PC-3 (cell line): ENCODE results near the gene LGALS16. TPM values are rescaled to one million over a fixed set of nuclear protein-coding genes. Genes with fewer than 3 reads are reported as not detected.

Source experiments
- ATAC-seq: fragments of 200-7000 bp; cut with Tn5 transposase; 2 replicates; pipeline ENCODE4 v1.9.1; 2020; ENCODE audit warnings: mild to moderate bottlenecking, moderate library complexity
- BruUV-seq: library from RNA; stranded (reverse); fragments of 400-500 nt; replicated peaks from 2 replicates; lab custom pipeline; 2021; lab: Mats Ljungman, UMichigan
- CTCF ChIA-PET: fragments of 300-600 bp; sonication (Branson Sonifier 250); formaldehyde crosslinking; loops from one replicate; lab custom pipeline; 2022; ENCODE audit warnings: antibody characterized with exemption; lab: Charles Lee
- POLR2A ChIA-PET: fragments of 300-600 bp; sonication (Branson Sonifier 250); formaldehyde crosslinking; loops from one replicate; lab custom pipeline; 2022; ENCODE audit warnings: antibody characterized with exemption; ENCODE audit not compliant: unreplicated experiment; lab: Charles Lee
- DNase-seq: peaks from one replicate; pipeline ENCODE4 v3.0.0-alpha.2; 2015
- H2AFZ ChIP-seq: fragments of 300-600 bp; sonication (generic); 2 replicates; pipeline ENCODE4 v1.6.0; 2016; ENCODE audit warnings: antibody characterized with exemption, low read length
- H3F3A ChIP-seq: fragments of 300-600 bp; sonication (generic); one replicate; pipeline ENCODE4 v1.6.0; 2017; ENCODE audit warnings: antibody characterized with exemption, low read length, control low read depth, mild to moderate bottlenecking; ENCODE audit not compliant: unreplicated experiment
- H3K27ac ChIP-seq: fragments of 300-600 bp; sonication (generic); 2 replicates; pipeline ENCODE4 v1.5.1; 2016; ENCODE audit warnings: mild to moderate bottlenecking, low read length
- H3K27me3 ChIP-seq: fragments of 300-600 bp; sonication (generic); 2 replicates; pipeline ENCODE4 v1.6.1; 2016; ENCODE audit warnings: low read length, mixed read lengths
- H3K36me3 ChIP-seq: fragments of 300-600 bp; sonication (generic); 2 replicates; pipeline ENCODE4 v1.6.1; 2016; ENCODE audit warnings: low read depth, mixed run types, low read length, mixed read lengths
- H3K4me1 ChIP-seq: fragments of 300-600 bp; sonication (generic); 2 replicates; pipeline ENCODE4 v1.5.1; 2016; ENCODE audit warnings: low read length; ENCODE audit not compliant: insufficient read depth
- H3K4me2 ChIP-seq: fragments of 300-600 bp; sonication (generic); 2 replicates; pipeline ENCODE4 v1.6.0; 2016; ENCODE audit warnings: low read length
- H3K4me3 ChIP-seq: fragments of 300-600 bp; sonication (generic); 2 replicates; pipeline ENCODE4 v1.5.1; 2016; ENCODE audit warnings: mild to moderate bottlenecking, low read length, mixed read lengths
- H3K79me2 ChIP-seq: fragments of 300-600 bp; sonication (generic); 2 replicates; pipeline ENCODE4 v1.6.1; 2017; ENCODE audit warnings: low read length, mixed read lengths
- H3K9ac ChIP-seq: fragments of 300-600 bp; sonication (generic); 2 replicates; pipeline ENCODE4 v1.6.0; 2016; ENCODE audit warnings: mild to moderate bottlenecking, low read length
- H3K9me2 ChIP-seq: fragments of 300-600 bp; sonication (generic); replicated peaks from 2 replicates; pipeline ENCODE4 v1.6.1; 2016; ENCODE audit warnings: mixed run types, low read length, mixed read lengths
- H3K9me3 ChIP-seq: fragments of 300-600 bp; sonication (generic); 2 replicates; pipeline ENCODE4 v1.6.1; 2016; ENCODE audit warnings: low read length, mixed read lengths
- H4K20me1 ChIP-seq: fragments of 300-600 bp; sonication (generic); 2 replicates; pipeline ENCODE4 v1.6.1; 2016; ENCODE audit warnings: low read length, mixed read lengths
- EZH2 ChIP-seq: fragments of 300-600 bp; sonication (generic); IDR thresholded peaks from one replicate; pipeline ENCODE4 v1.6.1; 2017; ENCODE audit warnings: antibody characterized with exemption, mild to moderate bottlenecking, low read length; ENCODE audit not compliant: unreplicated experiment
- EZH2phosphoT487 ChIP-seq: fragments of 300-600 bp; sonication (generic); IDR thresholded peaks from 2 replicates; pipeline ENCODE4 v1.6.1; 2018; ENCODE audit warnings: mild to moderate bottlenecking, antibody characterized with exemption, low read length, borderline replicate concordance
- intact Hi-C: fragments of 100-400 bp; cut with micrococcal nuclease; formaldehyde crosslinking; loops from 2 replicates; pipeline ENCODE4 v1.9.0; 2023
- total RNA-seq: library from RNA; depleted of rRNA; stranded (reverse); fragments of >200 nt; gene quantifications from 2 replicates; pipeline ENCODE4 v1.2.3, GENCODE V29; 2014
- TF ChIP-seq, protein P1 (sequence below): fragments of 300-600 bp; sonication (generic); conservative IDR thresholded peaks from 2 replicates; pipeline ENCODE4 v1.5.1; 2017; ENCODE audit warnings: antibody characterized with exemption, low read depth, mild to moderate bottlenecking, low read length

Gene LGALS16
- total RNA-seq, 1 experiment from 2014 or later: not detected

DNA sequence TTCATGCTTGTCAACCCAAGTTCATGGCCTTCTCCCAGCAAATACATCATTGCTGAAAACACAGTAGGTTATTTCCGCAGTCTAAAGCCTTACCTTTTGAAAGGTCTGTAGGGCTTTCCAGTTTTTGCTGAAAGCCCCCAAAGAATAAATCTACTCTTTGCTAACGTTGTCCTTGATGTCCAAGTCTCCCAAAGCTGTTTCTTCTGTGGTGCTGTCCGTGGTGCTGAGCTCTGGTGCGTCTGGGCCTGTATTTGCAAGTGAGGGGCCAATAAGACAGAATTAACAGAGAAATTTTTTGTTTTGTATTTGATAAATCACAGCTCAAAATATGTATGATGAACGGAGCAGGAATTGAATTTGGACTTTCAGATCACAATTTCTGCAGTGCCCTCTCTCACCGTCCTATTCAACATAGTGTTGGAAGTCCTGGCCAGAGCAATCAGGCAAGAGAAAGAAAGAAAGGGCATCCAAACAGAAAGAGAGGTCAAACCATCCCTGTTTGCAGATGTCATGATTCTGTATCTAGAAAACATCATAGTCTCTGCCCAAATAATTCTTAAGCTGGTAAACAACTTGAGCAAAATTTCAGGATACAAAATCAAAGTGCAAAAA, 9.8 kb upstream of the LGALS16 start:
- peak; percentile 22 for DNase-seq
- Histone ChIP-seq H3K4me3 (no peak overlapping the region), H3K27me3 (peaks cover 4% of the 10 kb centered on the region; the same call in 1 of the 2 replicates), H3K4me1 (no peaks in the 10 kb centered on the region), H3K9ac (no peak overlapping the region), H2AFZ (no peak overlapping the region), H3K4me2 (no peak overlapping the region), H3F3A (no peaks in the 10 kb centered on the region), H3K79me2 (no peaks in the 10 kb centered on the region), H4K20me1 (no peaks in the 10 kb centered on the region), H3K27ac (no peak overlapping the region), H3K9me2 (no peaks in the 10 kb centered on the region), H3K36me3 (no peaks in the 10 kb centered on the region), H3K9me3 (no peaks in the 10 kb centered on the region)
- TF ChIP-seq, protein P1, sequence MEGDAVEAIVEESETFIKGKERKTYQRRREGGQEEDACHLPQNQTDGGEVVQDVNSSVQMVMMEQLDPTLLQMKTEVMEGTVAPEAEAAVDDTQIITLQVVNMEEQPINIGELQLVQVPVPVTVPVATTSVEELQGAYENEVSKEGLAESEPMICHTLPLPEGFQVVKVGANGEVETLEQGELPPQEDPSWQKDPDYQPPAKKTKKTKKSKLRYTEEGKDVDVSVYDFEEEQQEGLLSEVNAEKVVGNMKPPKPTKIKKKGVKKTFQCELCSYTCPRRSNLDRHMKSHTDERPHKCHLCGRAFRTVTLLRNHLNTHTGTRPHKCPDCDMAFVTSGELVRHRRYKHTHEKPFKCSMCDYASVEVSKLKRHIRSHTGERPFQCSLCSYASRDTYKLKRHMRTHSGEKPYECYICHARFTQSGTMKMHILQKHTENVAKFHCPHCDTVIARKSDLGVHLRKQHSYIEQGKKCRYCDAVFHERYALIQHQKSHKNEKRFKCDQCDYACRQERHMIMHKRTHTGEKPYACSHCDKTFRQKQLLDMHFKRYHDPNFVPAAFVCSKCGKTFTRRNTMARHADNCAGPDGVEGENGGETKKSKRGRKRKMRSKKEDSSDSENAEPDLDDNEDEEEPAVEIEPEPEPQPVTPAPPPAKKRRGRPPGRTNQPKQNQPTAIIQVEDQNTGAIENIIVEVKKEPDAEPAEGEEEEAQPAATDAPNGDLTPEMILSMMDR: no peak
- no peak for TF ChIP-seq EZH2phosphoT487
- TF ChIP-seq EZH2: no peak
- ChIA-PET POLR2A (no interaction called here), CTCF (interaction anchor here (0.6 kb wide), 1 partner anchor 19 kb away, joined by 4 read pairs; no protein-coding TSS in a partner anchor)
- ATAC-seq: no peak
- BruUV-seq: no TSS peak
- intact Hi-C loops: no loop called here

GRCh38 chr19:39647918-39648317, 7.8 kb upstream of the LGALS16 start:
- Histone ChIP-seq H2AFZ (no peak overlapping the region), H3K79me2 (no peaks in the 10 kb centered on the region), H3K4me1 (no peaks in the 10 kb centered on the region), H3F3A (no peaks in the 10 kb centered on the region), H3K36me3 (no peaks in the 10 kb centered on the region), H3K9me3 (no peaks in the 10 kb centered on the region), H3K9me2 (no peaks in the 10 kb centered on the region), H4K20me1 (no peaks in the 10 kb centered on the region), H3K4me2 (no peak overlapping the region), H3K4me3 (no peak overlapping the region), H3K9ac (no peak overlapping the region), H3K27me3 (no peaks in the 10 kb centered on the region), H3K27ac (no peak overlapping the region)
- ChIA-PET POLR2A (no interaction called here), CTCF (no interaction called here)
- DNase-seq (no peak), ATAC-seq (no peak)
- intact Hi-C loops: no loop called here
- BruUV-seq: no TSS peak
- TF ChIP-seq, protein P1: no peak
- TF ChIP-seq EZH2 (no peak), EZH2phosphoT487 (no peak)

DNA sequence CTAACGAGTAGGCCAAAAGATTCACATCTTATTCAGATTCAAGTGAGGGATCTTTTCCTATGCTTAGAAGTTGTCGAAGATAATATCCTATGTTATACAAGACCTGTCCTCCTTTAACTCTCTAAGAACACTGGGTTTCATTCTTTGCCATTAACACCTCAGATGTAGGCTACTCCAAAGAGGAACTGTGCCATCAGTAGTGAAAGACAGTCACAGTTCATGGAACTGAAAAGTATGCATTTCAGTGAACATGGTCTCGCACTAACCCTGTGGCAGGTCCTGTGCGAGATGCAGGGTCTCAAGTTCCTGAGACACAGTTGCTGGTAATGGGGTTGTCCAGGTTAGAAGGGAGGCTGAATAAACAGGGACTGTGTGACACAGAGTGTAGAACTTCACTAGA, 4.1 kb downstream of the LGALS16 start:
- intact Hi-C loops: no loop called here
- ChIA-PET CTCF (no interaction called here), POLR2A (no interaction called here)
- Histone ChIP-seq H3K4me3 (no peak overlapping the region), H3K9ac (no peak overlapping the region), H2AFZ (no peak overlapping the region), H3K36me3 (no peaks in the 10 kb centered on the region), H3K9me3 (no peaks in the 10 kb centered on the region), H4K20me1 (no peaks in the 10 kb centered on the region), H3K4me1 (no peaks in the 10 kb centered on the region), H3F3A (no peaks in the 10 kb centered on the region), H3K4me2 (no peak overlapping the region), H3K79me2 (no peaks in the 10 kb centered on the region), H3K9me2 (no peaks in the 10 kb centered on the region), H3K27ac (no peak overlapping the region), H3K27me3 (peaks cover 20% of the 10 kb centered on the region; the same call in 1 of the 2 replicates)
- TF ChIP-seq EZH2 (no peak), EZH2phosphoT487 (no peak)
- TF ChIP-seq, protein P1: no peak
- no TSS peak for BruUV-seq
- ATAC-seq (no peak), DNase-seq (no peak)
